A172 (cell line): ENCODE measurements around the gene CIB4. TPM values are rescaled to one million over a fixed set of nuclear protein-coding genes. Genes with fewer than 3 reads are reported as not detected.
A peak's percentile ranks its signal among the peaks of the same experiment; 100 is the strongest.

ENCODE experiments used
- DNase-seq: peaks from one replicate; pipeline ENCODE4 v3.0.0-alpha.2; 2015; ENCODE audit warnings: low spot score
- total RNA-seq: library from RNA; depleted of rRNA; stranded (reverse); fragments of >200 nt; shearing (Covaris generic); gene quantifications from 2 replicates; pipeline ENCODE4 v1.2.3, GENCODE V29; 2014

CIB4 gene
- total RNA-seq, 1 experiment from 2014 or later, result not detected

DNA sequence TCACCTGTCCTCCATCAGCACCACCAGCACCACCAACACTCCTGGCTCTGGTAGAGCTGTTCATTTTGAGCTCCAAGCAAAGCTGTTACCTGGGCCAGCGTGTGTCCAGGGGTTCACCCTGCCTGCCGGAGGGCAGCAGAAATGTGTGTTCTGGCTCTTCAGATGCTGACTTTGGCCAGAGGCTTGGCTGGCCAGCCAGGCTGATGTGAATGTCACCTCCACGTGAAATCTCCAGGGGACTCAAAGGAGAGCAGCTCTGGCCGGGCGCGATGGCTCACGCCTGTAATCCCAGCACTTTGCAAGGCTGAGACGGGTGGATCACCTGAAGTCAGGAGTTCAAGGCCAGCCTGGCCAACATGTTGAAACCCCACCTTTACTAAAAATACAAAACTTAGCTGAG is 33.5 kb downstream of the CIB4 start:
- no peak for DNase-seq

DNA sequence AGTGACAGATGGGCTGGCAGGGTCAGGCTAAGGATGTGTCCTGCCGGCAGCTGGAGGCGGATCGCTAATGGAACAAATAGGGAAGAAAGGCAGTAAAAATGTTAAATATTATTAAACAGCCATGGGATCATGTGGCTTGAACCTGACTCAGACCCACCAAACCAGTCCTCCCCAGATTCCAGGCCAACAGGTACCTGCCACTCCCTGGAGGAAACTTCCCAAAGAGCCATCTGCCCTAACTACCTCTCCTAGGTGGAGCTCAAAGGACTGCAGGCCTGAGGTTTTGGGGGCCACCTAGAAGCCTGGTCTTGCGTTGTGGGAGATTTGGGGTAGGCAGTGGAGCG is 34.3 kb downstream of the CIB4 start:
- no peak for DNase-seq

DNA sequence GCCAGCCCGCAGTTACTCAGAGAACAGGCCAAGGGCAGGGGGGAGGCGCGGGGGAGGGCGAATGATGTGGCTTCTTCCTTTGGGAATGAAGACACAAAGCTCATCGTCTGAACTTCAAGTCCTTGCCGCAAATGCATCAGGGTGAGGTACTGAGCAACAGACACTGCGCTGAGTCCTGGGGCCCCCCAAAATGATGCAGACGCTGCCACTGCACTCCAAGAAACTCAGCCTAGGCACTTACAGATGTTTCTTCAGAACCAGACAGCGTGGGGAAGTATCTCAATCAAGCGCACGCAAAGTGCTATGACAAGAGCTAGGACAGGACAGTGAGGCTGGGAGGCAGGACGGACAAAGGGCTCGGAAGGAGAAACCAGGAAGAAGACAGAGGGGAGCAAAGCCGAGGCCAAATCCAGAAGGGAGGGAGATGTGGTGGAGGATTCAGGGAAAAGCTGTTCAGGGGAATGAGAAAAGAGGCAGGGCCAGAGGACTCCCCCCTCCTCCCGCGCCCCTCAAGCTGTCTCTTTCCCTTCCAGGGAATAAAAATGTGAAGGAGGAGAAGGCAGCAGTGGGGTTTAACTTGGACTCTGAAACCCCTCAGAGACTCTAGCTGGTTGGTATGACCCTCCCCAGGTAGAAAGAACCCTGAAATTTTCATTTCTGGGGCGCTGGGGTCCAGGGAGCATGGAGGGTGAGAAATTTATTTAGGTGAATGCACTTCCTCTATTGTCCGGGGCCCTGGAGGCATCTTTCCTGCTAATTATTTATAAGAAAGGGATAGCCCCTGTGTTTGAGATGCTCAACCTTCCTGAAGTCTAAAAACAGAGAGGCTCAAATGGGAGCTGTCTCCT is 34.9 kb downstream of the CIB4 start:
- DNase-seq, result no peak

DNA sequence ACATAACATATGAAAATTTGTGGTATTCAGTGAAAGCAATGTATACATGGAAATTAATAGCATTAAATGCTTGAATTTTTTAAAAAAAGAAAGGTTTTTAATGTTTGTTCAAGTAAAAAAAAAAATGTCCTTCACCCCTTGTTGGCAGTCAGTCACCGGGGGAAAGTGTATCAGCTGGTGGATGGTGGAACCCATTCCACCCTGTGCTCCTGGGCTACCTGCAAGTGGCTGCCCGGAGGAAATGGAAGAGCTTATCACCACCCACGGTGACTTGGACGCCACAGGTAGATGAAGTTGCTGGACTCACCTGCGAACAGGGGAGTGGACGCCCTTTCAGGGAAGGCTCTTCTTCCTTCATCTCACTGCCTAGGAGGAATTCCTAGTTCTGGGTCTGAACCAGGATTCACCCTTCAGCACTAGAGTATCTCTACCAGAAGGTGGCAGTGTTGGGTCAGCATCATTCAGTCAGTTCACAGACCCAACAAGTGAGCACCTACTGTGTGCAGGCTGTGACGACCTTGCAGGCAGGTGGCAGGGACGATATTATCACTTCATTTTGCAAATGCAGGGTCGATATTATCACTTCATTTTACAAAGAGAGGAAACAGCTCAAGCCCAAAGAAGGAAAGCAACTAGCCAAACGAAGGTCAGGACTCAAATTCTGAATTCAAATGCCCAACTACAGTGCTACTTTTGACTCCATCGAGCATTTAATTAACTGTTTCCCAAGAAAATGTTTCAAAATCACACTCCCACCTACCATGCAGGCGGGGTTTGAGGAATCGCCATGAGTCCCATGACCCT is 35.8 kb downstream of the CIB4 start:
- peak; percentile 65 for DNase-seq

DNA sequence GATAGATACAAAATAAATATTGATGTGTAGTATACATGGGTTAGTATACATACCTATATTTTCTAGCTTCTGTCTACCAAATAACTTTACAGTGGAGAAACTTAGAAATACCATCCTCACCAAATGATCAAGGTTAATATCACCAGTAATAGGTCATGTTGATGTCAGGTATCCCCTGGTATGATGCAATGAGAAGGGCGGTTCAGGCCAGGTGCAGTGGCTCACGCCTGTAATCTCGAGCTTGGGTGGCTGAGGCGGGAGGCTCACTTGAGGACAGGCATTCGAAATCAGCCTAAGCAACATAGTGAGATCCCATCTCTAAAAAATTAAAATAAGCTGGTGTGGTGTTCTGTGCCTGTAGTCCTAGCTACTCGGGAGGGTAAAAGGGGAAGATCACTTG is 38.6 kb downstream of the CIB4 start:
- DNase-seq, result no peak

DNA sequence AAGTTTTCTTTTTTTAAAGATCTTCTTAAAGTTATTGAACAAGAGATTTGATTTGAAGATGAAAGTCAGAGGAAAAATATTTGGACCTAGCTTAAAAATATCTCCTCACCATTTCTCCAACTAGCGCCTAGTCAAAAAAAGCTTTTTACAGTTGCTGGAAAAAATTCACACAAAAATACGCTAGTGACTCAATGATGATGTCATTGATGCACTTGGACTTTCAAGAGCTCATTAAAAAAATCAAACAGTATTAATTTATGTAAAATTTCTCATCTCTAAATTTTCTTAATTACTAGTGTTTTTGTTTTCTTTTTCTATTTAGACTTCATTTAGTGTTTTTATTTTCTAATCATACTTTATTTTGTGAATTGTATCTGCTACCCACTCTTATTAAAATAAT is 41.8 kb downstream of the CIB4 start:
- no peak for DNase-seq

DNA sequence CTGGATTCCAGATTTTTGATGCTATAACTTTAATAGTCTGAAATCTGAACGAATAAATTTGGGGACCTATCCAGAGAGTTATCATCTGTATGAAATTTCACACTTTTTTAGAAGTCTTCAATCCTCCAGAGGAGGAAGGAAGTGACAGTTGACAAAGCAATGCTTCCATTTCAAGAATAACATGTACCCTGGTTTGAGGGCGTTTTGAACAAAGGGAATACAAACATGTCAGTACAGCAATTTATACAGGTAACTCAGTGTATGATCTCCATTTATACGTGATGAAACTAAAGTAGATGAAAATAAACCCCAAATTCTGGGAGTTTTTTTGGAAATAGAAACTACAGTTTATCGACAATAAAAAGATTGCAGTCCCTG is 42.2 kb downstream of the CIB4 start:
- DNase-seq, result no peak

DNA sequence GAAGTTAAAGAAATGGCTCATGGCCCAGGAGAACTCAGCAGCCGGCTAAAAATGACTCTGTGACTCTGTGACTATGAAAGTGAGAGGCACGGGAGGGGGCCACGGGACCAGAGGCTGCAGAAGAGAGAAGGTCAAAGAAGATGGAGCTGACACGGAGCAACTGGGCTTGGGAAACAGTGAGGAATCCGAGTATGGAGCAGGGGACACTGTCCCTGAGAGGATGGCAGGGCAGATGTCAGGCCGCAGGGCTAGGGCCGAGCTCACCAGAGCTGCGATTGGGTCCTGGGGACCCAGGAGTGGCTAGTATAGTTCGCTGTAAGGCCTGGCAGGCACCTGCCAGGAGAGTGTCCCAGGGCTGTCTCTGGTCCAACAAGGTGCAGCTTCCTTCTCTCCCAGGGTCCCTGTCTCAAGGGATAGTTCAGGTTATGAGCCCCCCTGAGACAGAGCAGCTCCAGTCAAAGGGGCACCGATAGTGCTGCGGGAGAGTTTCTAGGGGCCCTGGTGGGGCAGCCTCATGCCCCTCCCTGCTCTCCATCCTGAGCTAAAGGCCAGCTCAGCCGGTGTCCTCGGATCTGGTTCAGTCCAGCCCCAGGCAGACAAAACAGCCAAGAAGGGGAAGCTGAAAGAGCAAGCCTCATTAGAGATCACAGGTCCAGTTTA is 42.7 kb downstream of the CIB4 start:
- no peak for DNase-seq

DNA sequence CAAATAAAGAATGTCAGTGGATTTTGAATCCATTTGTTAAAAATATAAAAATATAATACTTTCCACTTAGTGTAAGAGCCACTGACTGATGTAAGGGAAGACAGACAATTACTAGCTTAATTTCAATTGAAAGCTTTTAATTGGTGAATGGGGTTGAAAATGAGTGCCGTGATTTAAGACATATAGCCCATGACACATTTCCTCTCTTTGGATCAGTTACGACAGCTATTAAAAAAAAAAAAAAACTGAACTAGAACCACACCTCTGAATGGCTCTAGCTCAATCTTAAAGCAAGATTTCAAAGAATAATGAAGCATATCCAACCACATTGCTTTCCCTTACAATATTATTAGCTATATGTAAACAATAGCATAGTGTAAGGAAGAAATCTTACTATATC is 44.0 kb downstream of the CIB4 start:
- no peak for DNase-seq

DNA sequence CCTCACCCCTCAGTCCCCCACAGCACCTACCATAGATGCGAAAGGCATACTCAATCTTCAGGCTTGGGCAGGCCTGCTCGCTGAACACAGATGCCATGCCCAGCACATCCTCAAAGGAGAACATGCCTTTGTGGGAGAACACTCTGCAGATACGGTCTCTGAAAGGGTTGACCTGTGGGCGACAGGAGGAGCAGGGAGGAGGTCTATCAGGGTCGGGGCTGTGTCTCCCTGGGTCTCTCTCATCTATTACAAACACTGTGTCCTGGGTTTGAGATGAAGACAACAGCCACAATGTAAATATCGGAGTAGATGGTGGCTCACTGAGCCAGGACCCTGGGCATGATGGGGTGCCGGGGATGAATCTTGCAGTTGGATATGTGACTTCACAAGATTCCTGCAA is 46.0 kb downstream of the CIB4 start:
- DNase-seq, result no peak

DNA sequence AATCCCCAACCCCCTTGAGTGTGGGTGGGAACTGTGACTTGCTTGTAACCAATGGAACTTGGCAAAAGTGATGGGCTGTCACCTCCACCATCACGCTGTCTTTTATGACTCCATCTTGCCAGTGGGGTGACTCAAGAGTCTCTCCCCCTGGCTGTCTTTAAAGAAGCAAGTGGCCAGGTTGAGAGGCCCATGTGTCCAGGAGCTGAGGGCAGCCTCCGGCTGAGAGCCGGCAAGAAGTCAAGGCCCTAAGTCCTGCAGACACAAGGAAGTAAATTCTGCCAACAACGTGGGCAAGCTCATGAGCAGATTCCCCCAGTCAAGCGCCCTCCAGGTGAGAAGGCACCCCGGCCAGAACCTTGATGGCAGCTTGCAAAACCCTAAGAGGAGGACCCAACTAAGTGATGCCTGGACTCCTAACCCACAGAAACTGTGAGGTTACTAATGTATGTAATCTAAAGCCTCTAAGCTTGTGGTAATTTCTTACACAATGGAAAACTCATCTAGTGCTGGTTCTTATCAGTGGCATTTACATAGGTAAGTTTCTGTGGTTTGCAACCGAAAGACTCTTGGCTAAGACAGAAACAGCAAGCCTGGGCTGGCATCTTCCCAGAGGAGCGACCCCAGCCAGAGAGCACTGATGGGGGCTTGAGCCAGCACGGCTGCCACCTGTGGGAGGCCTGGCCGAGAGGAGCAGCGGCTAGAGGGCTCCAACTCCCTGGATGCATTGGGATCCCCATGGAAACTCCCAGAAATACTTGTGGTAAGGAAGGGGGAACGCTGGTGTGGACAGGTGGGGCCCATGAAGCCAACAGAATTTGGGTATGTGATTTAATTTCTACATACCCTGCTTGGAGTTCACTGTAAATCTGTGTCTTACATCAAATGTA is 49.3 kb downstream of the CIB4 start:
- DNase-seq, result no peak

DNA sequence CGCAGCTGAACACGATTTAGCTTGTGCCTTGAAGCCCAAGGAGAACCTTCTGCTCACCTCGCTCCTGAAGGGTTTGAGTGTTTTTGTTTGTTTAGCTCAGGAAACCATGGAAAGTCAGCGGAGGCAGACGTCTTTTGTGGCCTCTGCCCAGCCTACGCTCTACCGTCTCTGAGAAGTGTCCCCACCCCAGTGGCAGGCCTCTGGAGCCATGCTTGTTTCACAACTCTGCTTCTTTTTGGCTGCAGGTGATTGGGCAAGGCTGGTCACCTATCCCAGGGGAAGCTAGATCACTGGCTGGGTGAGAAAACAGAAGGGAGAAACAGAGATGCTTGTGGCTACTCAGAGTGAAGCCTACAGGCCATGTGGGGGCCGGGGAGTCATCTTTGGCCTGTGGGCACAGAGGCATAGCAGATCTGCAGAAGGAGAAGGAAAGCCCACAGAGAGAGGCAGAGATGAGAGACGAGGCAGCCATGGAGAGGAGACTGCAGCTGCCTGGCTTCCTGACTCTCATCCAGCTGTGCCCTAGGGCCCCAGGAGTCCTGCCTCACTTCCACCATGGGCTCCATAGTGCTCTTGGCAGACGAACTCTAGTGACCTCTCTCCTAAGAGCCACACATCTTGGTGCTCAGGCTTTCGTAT is 50.1 kb downstream of the CIB4 start:
- DNase-seq, result no peak

DNA sequence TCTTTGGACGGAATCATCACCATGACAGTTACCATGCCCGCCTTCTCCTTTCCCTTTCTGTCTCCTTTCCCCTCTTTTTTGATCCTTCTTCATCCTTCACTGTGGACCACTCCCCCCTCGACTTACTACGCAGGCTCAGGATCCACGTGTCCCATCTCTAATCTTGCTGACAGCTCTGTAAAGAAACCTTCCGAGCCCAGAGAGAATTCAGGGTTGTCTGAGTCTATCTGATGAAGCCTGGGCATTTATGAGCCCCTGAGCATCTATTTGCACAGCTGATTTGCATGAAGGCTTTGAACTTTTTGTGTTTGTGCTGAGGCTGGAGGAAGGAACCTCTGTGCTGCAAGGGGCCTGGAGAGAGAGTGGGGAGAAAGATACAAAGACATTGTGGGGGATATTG is 50.7 kb downstream of the CIB4 start:
- DNase-seq, result no peak

DNA sequence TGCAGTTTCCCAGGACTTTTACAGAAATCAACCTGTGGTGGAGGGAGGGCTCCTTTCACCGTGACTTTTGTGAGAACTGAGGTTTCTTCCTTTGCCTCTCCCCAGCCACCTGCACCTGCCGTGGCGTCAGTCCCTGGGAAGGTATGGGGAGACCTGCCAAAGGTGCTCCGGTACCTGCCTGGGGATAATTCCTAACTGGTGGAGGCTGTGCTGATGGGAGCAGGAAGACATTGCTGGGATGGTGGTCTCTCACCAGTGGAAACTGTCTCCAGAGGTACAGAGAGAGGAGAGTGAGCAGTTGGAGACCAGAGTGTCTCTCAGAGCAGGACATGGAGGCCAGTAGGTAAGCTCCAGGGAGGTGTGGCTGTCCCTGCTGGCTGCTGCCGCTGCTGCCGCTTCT is 52.6 kb downstream of the CIB4 start:
- DNase-seq, result no peak

DNA sequence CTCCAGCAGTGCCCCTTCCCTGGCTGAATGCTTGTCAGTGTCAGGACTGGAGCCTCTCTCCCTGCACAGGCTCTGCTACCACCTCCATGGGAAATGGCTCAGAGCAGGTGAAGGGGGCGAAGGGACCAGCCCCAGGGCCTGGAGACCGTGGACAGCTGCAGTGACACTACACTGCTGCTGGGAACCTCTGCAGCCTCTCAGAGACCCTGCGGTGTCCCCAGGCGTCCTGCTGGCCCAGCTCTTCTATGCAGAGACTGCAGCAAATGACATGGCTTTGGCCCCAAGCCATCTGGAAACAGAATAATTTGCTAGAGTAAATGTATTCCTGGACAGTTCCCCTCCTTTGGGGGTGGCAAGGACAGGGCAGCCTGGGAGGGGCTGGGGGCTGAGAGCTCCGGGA is 53.2 kb downstream of the CIB4 start:
- DNase-seq, result no peak

DNA sequence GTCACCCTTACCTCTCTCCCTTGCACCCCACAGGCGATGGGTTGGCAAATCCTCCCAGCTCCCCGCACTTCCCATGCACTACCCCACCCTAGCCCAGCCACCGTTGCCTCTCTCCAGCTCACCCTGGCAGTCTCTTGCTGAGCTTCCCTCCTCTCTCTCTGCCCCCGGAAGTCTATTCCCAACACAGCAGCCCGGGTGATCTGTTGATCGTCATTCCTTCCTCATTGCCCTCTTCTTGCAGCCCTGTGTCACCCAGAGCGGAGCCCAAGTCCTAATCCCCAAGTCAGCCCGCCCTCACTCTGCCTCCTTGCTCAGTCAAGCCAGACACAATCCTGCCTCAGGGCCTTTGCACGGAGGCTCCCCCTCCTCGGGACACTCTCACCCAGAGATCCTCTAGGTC is 55.2 kb downstream of the CIB4 start:
- DNase-seq, result no peak

DNA sequence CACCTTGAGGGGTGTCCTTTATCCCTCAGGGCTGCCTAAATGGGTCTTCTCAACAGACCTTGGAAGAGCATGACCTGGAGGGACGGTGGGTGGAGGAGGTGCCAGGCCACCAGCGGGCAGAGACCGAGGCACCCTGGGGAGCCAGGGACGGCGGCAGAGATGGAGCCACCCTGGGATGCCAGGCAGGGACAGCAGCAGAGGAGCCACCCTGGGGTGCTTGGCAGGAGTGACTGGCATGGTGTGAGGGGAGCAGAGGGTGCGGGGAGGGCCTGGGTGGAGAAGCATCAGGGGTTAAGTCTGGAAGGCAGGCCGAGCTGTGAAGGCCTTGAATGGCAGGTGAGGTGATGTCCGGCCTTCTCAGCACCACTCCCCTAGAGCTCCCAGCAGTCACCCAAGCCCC is 56.1 kb downstream of the CIB4 start:
- DNase-seq, result no peak

DNA sequence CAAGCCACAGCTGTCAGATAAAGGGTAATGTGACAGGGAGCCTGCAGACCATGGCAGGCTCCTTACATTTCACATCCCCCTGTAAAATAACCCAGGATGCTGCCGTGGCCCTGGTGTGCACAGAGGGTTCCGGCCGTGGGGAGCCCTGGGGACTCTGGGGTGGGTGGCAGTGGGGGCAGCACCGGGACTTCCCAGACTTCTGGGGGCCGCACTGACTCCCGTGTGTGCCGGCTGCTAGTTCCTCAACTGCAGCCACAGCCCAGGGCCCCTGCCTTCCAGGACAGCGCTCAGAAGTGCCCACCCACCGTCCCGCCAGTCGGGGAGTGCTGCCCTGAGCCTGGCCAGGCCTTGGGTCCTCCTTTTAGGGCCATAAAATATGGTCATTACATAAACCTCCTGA is 56.5 kb downstream of the CIB4 start:
- DNase-seq, result no peak

DNA sequence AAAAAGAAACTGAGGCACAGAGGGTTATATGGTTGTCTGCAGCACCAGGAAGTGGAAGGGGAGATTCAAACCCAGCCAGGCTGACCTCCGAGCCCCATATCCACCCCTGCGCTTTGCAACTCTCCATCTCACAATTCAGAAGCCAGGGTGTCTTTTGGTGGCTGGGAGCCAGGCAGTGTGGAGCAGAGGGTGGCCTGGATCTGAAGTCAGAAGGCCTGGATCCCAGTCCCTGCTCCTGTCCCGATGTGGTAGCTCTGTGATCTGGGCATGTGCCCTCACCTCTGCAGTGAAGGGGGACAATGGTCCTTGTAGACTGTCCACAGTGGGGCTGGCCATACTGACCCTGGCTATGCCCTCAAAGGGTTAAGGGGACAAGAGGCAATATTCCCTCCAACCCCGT is 57.0 kb downstream of the CIB4 start:
- no peak for DNase-seq

DNA sequence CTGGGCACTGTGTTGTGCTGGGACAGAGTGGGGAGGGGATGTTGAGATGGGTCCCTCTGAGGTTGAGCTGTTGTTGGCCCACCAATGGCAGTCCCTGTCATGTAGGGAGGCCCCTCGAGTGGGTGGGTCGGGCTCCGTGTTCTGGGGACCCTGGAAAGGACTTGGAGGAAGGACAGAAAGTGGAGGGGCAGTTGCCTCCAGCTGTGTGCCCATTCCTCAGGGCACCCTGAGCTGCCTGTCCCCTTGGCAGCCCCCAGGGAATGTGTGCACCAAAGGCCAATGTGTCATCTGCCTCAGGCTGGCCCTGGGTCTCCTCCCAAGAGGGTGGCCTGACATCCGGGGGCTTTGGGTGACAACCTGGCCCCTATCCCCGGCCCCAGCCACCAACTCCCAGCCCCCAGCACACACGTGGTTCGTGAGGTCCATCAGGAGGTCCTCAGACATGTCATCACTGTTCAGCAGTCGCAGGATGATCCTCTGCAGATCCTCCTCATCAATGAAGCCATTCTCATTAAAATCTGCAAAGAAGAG is 57.7 kb downstream of the CIB4 start:
- no peak for DNase-seq

DNA sequence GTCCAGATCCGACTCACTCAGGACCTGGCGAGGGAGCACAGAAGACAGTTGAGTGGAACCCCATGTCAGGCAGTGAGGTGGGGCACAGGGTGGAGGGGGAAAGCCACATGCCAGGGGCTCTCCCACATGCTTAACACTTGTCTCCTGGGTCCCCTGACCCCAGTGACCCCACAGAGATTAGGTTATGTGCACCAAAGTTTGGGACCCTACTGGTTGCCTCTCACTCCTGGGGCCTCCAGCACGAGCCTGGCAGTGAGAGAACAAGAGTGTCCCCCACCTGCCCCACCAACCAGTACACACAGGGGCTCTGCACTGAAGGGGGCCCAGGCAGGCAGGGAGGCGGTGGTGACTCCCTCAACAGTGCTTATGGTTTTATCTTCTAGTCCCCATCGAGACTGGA is 58.3 kb downstream of the CIB4 start:
- DNase-seq, result no peak
